Measurements from ENCODE around the gene P3H1. TPM values are rescaled to one million over a fixed set of nuclear protein-coding genes. Genes with fewer than 3 reads are reported as not detected.
"Not testable (repeated sequence)": the region's sequence is repeated elsewhere in the genome, so short reads cannot be mapped to it uniquely, and the experiment has no call there.

The P3H1 gene
- total RNA-seq, 1 donor from 2014 or later = 160 TPM

- no peak for DNase-seq (ENCODE audit: low spot score)
These were observed 33.2 kb downstream of the P3H1 start for GRCh38 chr1:42733415-42734200.

DNA sequence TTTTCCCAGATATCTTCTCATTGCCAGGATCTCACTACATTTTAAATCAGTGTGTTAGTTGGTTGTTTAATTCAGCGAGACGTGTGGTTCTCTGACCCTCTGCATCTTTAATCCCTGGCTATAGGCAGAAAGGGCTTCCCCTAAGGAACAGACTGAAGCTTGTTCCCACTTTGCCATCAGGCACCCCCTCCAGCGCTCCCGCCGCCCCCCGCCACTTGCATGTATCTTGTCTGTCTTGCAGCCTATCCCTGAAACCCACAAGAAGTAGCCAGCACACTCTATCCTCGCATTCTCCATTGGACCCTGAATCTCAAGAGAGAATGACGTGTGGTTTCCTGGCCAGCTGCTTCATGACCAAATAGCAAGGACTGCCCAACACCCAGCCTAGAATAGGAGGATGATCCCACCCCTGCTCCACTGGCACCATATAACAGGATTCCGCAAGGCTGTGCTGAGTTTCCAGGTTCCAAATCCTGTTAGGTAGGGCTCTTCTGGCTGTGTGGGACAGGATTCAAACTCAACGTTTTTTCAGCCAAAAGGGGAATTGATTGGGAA is 34.6 kb downstream of the P3H1 start:
- DNase-seq (ENCODE audit: low spot score) = no peak

- no peak for DNase-seq (ENCODE audit: low spot score)
These were observed 35.2 kb downstream of the P3H1 start for GRCh38 chr1:42731585-42731984.

DNA sequence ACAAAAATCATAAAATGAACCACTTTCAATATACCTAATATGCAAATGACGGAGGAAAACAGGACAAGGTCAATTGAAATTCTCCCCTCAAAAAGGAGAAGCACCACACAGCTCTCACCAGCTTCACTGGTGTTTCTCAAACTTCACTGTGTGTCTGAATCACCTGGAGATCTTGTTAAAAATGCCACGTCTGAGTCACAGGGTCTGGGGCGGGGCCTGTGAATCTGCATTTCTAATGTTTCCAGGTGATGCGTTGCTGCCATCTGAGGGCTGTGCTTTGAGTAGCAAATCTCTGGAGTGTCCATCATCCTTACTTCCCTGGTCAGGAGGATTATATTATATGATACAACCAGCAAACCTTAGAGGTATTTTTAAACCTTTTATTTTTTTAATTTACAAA is 35.8 kb downstream of the P3H1 start:
- DNase-seq (ENCODE audit: low spot score) = no peak

DNA sequence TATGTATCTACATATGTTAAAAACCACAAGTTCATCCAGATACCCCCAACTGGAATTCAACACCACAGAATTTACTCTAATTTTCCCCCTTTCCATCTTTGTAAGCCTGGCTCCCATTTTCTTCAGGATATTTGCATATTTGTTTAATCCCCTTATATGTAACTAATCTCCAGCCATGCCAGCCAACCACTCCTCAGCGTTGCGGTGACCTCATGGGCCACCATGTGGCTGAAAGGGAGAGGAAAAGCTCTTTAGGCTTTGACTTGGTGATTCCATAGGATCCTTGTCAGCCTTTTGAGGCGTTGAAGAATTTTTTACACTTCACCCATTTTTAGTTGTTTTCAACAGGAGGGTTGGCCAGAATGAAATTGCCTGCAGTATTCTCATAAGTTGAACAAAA is 36.8 kb downstream of the P3H1 start:
- no peak for DNase-seq (ENCODE audit: low spot score)

DNA sequence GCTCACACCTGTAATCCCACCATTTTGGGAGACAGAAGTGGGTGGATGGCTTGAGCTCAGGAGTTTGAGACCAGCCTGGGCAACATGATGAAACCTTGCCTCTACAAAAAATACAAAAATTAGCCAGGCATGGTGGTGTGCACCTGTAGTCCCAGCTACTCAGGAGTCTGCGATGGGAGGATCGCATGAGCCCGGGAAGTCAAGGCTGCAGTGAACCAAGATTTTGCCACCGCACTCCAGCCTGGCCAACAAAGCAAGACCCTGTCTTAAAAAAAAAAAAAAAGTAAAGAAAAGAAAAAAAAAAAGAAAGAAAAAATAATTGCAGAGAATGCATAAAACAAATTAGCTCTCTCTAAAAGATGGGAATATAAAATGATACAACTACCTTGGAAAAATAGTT is 41.0 kb downstream of the P3H1 start:
- DNase-seq (ENCODE audit: low spot score) = not testable (repeated sequence)

GRCh38 chr1:42723511-42723910 is 43.3 kb downstream of the P3H1 start:
- DNase-seq (ENCODE audit: low spot score) = no peak

GRCh38 chr1:42722403-42722802 is 44.4 kb downstream of the P3H1 start:
- not testable (repeated sequence) for DNase-seq (ENCODE audit: low spot score)

GRCh38 chr1:42721926-42722325 is 44.9 kb downstream of the P3H1 start:
- no peak for DNase-seq (ENCODE audit: low spot score)

DNA sequence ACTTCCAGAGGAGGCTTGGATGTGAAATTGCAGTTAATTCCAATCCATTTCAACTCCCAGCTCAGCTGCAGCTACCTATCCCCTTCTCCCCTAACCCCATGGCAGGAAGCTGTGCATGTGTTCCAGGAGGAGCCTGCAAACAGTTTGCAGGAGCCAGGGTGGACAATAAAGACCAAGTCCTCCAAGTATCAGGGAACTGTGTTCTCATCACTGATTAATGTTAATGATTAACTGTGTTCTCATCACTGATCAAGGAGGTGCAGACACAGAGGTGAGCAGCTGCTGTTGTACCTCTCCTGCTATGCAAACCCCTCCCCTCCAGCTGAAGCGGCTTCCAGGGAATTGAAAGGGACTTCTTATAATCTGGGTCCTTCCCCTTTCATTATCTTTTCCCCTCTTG is 46.0 kb downstream of the P3H1 start:
- no peak for DNase-seq (ENCODE audit: low spot score)

DNA sequence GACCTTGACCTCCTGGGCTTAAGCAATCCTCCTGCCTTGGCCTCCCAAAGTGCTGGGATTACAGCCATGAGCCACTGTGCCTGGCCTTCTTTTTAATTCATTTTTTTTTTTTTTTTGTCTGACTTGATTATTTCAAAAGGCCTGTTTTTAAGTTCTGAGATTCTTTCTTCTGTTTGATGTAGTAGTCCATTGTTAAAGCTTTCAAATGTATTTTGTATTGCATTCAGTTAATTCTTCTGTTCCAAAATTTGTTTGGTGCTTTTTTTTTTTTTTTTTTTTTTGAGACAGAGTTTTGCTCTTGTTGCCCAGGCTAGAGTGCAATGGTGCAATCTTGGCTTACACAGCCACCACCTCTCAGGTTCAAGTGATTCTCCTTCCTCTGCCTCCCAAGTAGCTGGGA is 52.4 kb downstream of the P3H1 start:
- DNase-seq (ENCODE audit: low spot score) = not testable (repeated sequence)

DNA sequence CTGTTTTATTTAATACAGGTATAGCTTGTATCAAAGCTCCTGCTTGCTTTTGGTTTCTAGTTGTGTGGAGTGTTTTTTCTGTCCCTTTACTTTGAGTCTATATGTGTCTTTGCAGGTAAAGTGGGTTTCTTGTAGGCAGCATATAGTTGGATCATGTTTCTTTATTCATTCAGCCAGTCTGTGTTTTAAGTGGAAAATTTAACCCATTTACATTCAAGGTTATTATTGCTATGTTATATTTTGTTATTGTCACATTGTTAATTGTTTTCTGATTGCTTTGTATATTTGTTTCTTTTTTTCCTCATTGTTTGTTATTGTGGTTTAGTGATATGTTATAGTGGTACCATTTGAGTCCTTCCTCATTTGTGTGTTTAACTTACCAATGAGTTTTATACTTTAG is 53.5 kb downstream of the P3H1 start:
- DNase-seq (ENCODE audit: low spot score) = no peak

DNA sequence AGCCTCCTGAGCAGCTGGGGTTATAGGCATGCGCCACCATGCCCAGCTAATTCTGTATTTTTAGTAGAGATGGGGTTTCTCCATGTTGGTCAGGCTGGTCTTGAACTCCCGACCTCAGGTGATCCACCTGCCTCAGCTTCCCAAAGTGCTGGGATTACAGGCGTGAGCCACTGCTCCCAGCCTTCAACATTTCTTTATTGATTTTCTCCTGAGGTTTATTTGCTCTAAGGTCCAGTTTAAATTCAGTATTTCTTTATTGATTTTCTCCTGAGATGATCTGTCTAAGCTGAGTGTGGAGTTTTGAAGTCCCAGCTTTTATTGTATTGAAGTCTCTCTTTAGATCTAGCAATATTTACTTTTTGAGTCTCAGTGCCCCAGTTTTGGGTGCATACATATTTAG is 54.0 kb downstream of the P3H1 start:
- not testable (repeated sequence) for DNase-seq (ENCODE audit: low spot score)

DNA sequence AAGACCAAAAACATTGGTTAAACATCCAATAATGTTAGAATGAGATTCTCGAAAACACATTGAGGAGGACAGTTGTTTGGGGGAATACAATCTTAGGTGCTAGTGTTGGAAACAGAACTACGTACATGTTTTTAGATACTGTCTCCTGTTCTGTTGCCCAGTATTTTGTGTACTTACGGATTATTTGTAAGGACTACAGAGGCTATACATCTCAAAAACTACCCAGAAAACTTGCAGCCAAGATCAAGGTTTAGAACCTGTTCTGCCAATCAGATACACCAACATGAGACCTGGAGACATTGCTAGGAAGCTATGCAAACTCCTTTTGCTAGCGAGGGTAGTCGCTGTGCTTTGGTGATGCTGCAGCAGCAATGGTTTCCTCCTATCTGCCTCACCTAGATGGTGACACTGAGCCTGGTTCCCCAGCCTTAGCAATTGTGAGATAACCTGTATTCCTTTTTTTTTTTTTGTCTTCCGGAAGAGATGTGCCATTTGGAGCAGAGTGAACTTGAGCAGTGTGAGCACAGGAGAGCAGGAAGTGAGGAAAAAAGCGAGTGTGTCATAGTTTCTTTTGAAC is 62.9 kb downstream of the P3H1 start:
- DNase-seq (ENCODE audit: low spot score) = no peak

- no peak for DNase-seq (ENCODE audit: low spot score)
These were observed 66.8 kb downstream of the P3H1 start for GRCh38 chr1:42700006-42700405.

- no peak for DNase-seq (ENCODE audit: low spot score)
These were observed 68.6 kb downstream of the P3H1 start for GRCh38 chr1:42698081-42698813.

Other genes with a start within 250 kb of the P3H1 start
- 10.4 TPM for gene PPIH, start 108.6 kb downstream of the P3H1 start, total RNA-seq (ENCODE audit: insufficient read depth, low replicate concordance)
- gene YBX1, start 84.6 kb downstream of the P3H1 start, total RNA-seq (ENCODE audit: insufficient read depth, low replicate concordance) = 499 TPM
- not detected for gene CLDN19, start 26.8 kb downstream of the P3H1 start, total RNA-seq (ENCODE audit: insufficient read depth, low replicate concordance)
- gene C1orf50, start 221 bp upstream of the P3H1 start, total RNA-seq (ENCODE audit: insufficient read depth, low replicate concordance) = 4.8 TPM
- gene TMEM269, start 18.0 kb upstream of the P3H1 start, total RNA-seq (ENCODE audit: insufficient read depth, low replicate concordance) = not detected
- gene ERMAP, start 50.1 kb upstream of the P3H1 start, total RNA-seq (ENCODE audit: insufficient read depth, low replicate concordance) = 27.4 TPM
- 38.3 TPM for gene SVBP, start 50.4 kb upstream of the P3H1 start, total RNA-seq (ENCODE audit: insufficient read depth, low replicate concordance)
- 8.2 TPM for gene ZNF691, start 79.6 kb upstream of the P3H1 start, total RNA-seq (ENCODE audit: insufficient read depth, low replicate concordance)
- gene SLC2A1, start 191.8 kb upstream of the P3H1 start, total RNA-seq (ENCODE audit: insufficient read depth, low replicate concordance) = 201 TPM